ENCODE results near the gene TNFAIP2. TPM values are rescaled to one million over a fixed set of nuclear protein-coding genes. Genes with fewer than 3 reads are reported as not detected.

The TNFAIP2 gene
- polyA plus RNA-seq, 1 donor from 2014 or later = 1.8 TPM

DNA sequence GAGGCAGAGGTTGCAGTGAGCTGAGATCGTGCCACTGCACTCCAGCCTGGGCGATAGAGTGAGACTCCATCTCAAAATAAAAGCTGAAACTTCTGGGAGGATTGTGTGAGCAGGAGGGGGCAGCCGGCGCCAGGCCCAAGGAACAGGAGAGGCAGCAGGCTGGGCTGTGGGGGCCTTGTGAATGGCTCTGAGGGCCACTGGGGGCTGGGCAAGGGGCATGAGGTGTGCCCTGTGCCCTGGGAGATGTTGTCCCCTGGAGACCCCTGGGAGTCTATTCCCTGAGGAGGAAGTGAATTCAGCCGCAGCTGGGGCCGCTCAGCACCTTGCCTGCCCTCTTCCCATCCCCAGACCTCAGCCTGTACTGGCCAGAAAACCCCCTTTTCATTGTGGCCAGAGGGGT is 34.3 kb upstream of the TNFAIP2 start:
- Histone ChIP-seq H3K4me2 (ENCODE audit: low read length) (no peak overlapping the region), H3K9ac (ENCODE audit: low read length) (no peak overlapping the region), H3K36me3 (ENCODE audit: insufficient read depth, low read length) (no peaks in the 10 kb centered on the region), H2AFZ (ENCODE audit: low read depth, low read length) (no peak overlapping the region), H3K4me3 (ENCODE audit: low read length) (no peak overlapping the region), H3K9me3 (ENCODE audit: low read length) (no peaks in the 10 kb centered on the region), H4K20me1 (ENCODE audit: insufficient read depth) (no peaks in the 10 kb centered on the region), H3F3A (ENCODE audit: insufficient read depth, low read length, poor library complexity, severe bottlenecking) (no peaks in the 10 kb centered on the region), H3K27ac (ENCODE audit: low read length) (no peak overlapping the region), H3K9me2 (ENCODE audit: insufficient read depth, low read length) (no peaks in the 10 kb centered on the region), H3K27me3 (ENCODE audit: insufficient read depth, low read depth, low read length) (peaks cover 9% of the 10 kb centered on the region), H3K79me2 (replicated peaks; ENCODE audit: insufficient read depth, low read length) (no peaks in the 10 kb centered on the region)
- TF ChIP-seq, protein P1, sequence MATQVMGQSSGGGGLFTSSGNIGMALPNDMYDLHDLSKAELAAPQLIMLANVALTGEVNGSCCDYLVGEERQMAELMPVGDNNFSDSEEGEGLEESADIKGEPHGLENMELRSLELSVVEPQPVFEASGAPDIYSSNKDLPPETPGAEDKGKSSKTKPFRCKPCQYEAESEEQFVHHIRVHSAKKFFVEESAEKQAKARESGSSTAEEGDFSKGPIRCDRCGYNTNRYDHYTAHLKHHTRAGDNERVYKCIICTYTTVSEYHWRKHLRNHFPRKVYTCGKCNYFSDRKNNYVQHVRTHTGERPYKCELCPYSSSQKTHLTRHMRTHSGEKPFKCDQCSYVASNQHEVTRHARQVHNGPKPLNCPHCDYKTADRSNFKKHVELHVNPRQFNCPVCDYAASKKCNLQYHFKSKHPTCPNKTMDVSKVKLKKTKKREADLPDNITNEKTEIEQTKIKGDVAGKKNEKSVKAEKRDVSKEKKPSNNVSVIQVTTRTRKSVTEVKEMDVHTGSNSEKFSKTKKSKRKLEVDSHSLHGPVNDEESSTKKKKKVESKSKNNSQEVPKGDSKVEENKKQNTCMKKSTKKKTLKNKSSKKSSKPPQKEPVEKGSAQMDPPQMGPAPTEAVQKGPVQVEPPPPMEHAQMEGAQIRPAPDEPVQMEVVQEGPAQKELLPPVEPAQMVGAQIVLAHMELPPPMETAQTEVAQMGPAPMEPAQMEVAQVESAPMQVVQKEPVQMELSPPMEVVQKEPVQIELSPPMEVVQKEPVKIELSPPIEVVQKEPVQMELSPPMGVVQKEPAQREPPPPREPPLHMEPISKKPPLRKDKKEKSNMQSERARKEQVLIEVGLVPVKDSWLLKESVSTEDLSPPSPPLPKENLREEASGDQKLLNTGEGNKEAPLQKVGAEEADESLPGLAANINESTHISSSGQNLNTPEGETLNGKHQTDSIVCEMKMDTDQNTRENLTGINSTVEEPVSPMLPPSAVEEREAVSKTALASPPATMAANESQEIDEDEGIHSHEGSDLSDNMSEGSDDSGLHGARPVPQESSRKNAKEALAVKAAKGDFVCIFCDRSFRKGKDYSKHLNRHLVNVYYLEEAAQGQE (IDR thresholded peaks at IDR 0.05; ENCODE audit: borderline replicate concordance) = no peak
- TF ChIP-seq SMC3 (conservative IDR thresholded peaks at IDR 0.05; ENCODE audit: poor library complexity) (no peak), EZH2 (IDR thresholded peaks at IDR 0.05; ENCODE audit: borderline replicate concordance, insufficient read depth, low read length, poor library complexity, severe bottlenecking) (no peak), EP300 (conservative IDR thresholded peaks at IDR 0.05; ENCODE audit: poor library complexity, severe bottlenecking) (no peak), POLR2AphosphoS5 (IDR thresholded peaks at IDR 0.05) (no peak), MXI1 (conservative IDR thresholded peaks at IDR 0.05; ENCODE audit: poor library complexity, severe bottlenecking) (no peak), CTCF (IDR thresholded peaks at IDR 0.05; ENCODE audit: poor library complexity, severe bottlenecking) (no peak), RAD21 (conservative IDR thresholded peaks at IDR 0.05) (no peak), TAF1 (IDR thresholded peaks at IDR 0.05; ENCODE audit: low read depth) (no peak)

GRCh38 chr14:103089386-103090335 is 33.6 kb upstream of the TNFAIP2 start:
- TF ChIP-seq RAD21 (conservative IDR thresholded peaks at IDR 0.05) = no peak
- TF ChIP-seq CTCF (IDR thresholded peaks at IDR 0.05; ENCODE audit: poor library complexity, severe bottlenecking) = no peak
- no peak for TF ChIP-seq POLR2AphosphoS5 (IDR thresholded peaks at IDR 0.05)
- TF ChIP-seq EP300 (conservative IDR thresholded peaks at IDR 0.05; ENCODE audit: poor library complexity, severe bottlenecking) = no peak
- TF ChIP-seq TAF1 (IDR thresholded peaks at IDR 0.05; ENCODE audit: low read depth) = no peak
- no peak for TF ChIP-seq MXI1 (conservative IDR thresholded peaks at IDR 0.05; ENCODE audit: poor library complexity, severe bottlenecking)
- TF ChIP-seq EZH2 (IDR thresholded peaks at IDR 0.05; ENCODE audit: borderline replicate concordance, insufficient read depth, low read length, poor library complexity, severe bottlenecking) = no peak
- TF ChIP-seq SMC3 (conservative IDR thresholded peaks at IDR 0.05; ENCODE audit: poor library complexity) = no peak
- Histone ChIP-seq H3K4me2 (ENCODE audit: low read length) (no peak overlapping the region), H3F3A (ENCODE audit: insufficient read depth, low read length, poor library complexity, severe bottlenecking) (no peaks in the 10 kb centered on the region), H3K9me2 (ENCODE audit: insufficient read depth, low read length) (no peaks in the 10 kb centered on the region), H3K36me3 (ENCODE audit: insufficient read depth, low read length) (no peaks in the 10 kb centered on the region), H3K79me2 (replicated peaks; ENCODE audit: insufficient read depth, low read length) (no peaks in the 10 kb centered on the region), H3K9me3 (ENCODE audit: low read length) (no peaks in the 10 kb centered on the region), H3K9ac (ENCODE audit: low read length) (no peak overlapping the region), H3K27me3 (ENCODE audit: insufficient read depth, low read depth, low read length) (peaks cover 2% of the 10 kb centered on the region), H2AFZ (ENCODE audit: low read depth, low read length) (no peak overlapping the region), H3K27ac (ENCODE audit: low read length) (no peak overlapping the region), H4K20me1 (ENCODE audit: insufficient read depth) (no peaks in the 10 kb centered on the region), H3K4me3 (ENCODE audit: low read length) (no peak overlapping the region)
